IMR-90 (cell line): ENCODE data around the gene ANKRD13D. TPM values are rescaled to one million over a fixed set of nuclear protein-coding genes. Genes with fewer than 3 reads are reported as not detected.

ENCODE experiments used
- ATAC-seq: fragments of 200-7000 bp; cut with Tn5 transposase; 2 replicates; pipeline ENCODE4 v1.9.1; 2020; ENCODE audit warnings: low read depth, mild to moderate bottlenecking, moderate library complexity
- BruUV-seq: library from RNA; stranded (reverse); fragments of 400-500 nt; replicated peaks from 2 replicates; lab custom pipeline; 2021; lab: Mats Ljungman, UMichigan
- CTCF ChIA-PET: fragments of 300-600 bp; formaldehyde crosslinking; extraction: SDS; loops from one replicate; lab custom pipeline; 2021; ENCODE audit warnings: antibody characterized with exemption; lab: Yijun Ruan, JAX
- POLR2A ChIA-PET: fragments of 300-600 bp; sonication (Branson Sonifier 250); formaldehyde crosslinking; loops from one replicate; lab custom pipeline; 2022; ENCODE audit warnings: antibody characterized with exemption; ENCODE audit not compliant: unreplicated experiment; lab: Charles Lee
- DNase-seq: peaks from one replicate; pipeline ENCODE4 v3.0.0; 2013
- H2AFZ ChIP-seq: replicated peaks from 2 replicates; pipeline ENCODE3; 2013; ENCODE audit warnings: low read length, mild to moderate bottlenecking; ENCODE audit not compliant: poor library complexity
- H2AK5ac ChIP-seq: 2 replicates; pipeline ENCODE4 v1.6.1; 2013; ENCODE audit warnings: low read depth, low read length, inconsistent platforms
- H2AK9ac ChIP-seq: replicated peaks from 2 replicates; pipeline ENCODE3; 2013; ENCODE audit warnings: mild to moderate bottlenecking, low read depth, low read length, moderate library complexity; ENCODE audit not compliant: poor library complexity
- H2BK120ac ChIP-seq: 2 replicates; pipeline ENCODE4 v1.6.1; 2013; ENCODE audit warnings: low read depth, low read length, inconsistent platforms
- H2BK15ac ChIP-seq: 3 replicates; pipeline ENCODE4 v1.6.1; 2013; ENCODE audit warnings: low read depth, low read length, inconsistent platforms
- H2BK20ac ChIP-seq: 2 replicates; pipeline ENCODE4 v1.6.1; 2013; ENCODE audit warnings: low read depth, mild to moderate bottlenecking, inconsistent platforms, low read length, moderate library complexity
- H2BK5ac ChIP-seq: 2 replicates; pipeline ENCODE4 v1.6.1; 2013; ENCODE audit warnings: mild to moderate bottlenecking, low read depth, low read length, inconsistent platforms; ENCODE audit not compliant: poor library complexity, severe bottlenecking
- H3K14ac ChIP-seq: replicated peaks from 2 replicates; pipeline ENCODE4 v1.6.1; 2013; ENCODE audit warnings: low read depth, low read length, inconsistent platforms
- H3K18ac ChIP-seq: 2 replicates; pipeline ENCODE4 v1.6.1; 2013; ENCODE audit warnings: low read depth, low read length, control low read depth
- H3K23ac ChIP-seq: 2 replicates; pipeline ENCODE4 v1.6.1; 2013; ENCODE audit warnings: low read depth, low read length, inconsistent platforms
- H3K27ac ChIP-seq: 2 replicates; pipeline ENCODE4 v1.5.1; 2013; ENCODE audit warnings: mild to moderate bottlenecking, control low read depth, low read length; ENCODE audit not compliant: insufficient read depth
- H3K27me3 ChIP-seq: 2 replicates; pipeline ENCODE4 v1.6.1; 2013; ENCODE audit warnings: low read length; ENCODE audit not compliant: control insufficient read depth, insufficient read depth
- H3K36me3 ChIP-seq: 2 replicates; pipeline ENCODE4 v1.6.1; 2013; ENCODE audit warnings: low read length, mixed read lengths; ENCODE audit not compliant: control insufficient read depth, insufficient read depth
- H3K4ac ChIP-seq: 2 replicates; pipeline ENCODE4 v1.6.1; 2013; ENCODE audit warnings: low read depth, low read length, inconsistent platforms
- H3K4me1 ChIP-seq: 2 replicates; pipeline ENCODE4 v1.6.1; 2013; ENCODE audit warnings: low read length, mixed read lengths; ENCODE audit not compliant: control insufficient read depth, insufficient read depth
- H3K4me2 ChIP-seq: 2 replicates; pipeline ENCODE4 v1.6.1; 2013; ENCODE audit warnings: low read depth, mild to moderate bottlenecking, control low read depth, low read length, moderate library complexity
- H3K4me3 ChIP-seq: 2 replicates; pipeline ENCODE4 v1.5.1; 2013; ENCODE audit warnings: low read depth, mild to moderate bottlenecking, control low read depth, low read length, moderate library complexity; ENCODE audit not compliant: insufficient read depth
- H3K56ac ChIP-seq: 2 replicates; pipeline ENCODE4 v1.6.1; 2013; ENCODE audit warnings: low read length, inconsistent platforms; ENCODE audit not compliant: insufficient read depth; ENCODE audit errors: extremely low read depth
- H3K79me1 ChIP-seq, 2 experiments: 2 replicates each; pipeline ENCODE4 v1.6.1; 2013; ENCODE audit warnings: low read length in 2 of 2, inconsistent platforms in 1 of 2, low read depth in 1 of 2
- H3K9ac ChIP-seq: 2 replicates; pipeline ENCODE4 v1.6.1; 2013; ENCODE audit warnings: low read depth, low read length, control low read depth
- H3K9me1 ChIP-seq: 2 replicates; pipeline ENCODE4 v1.6.1; 2013; ENCODE audit warnings: low read length, inconsistent platforms; ENCODE audit not compliant: insufficient read depth
- H3K9me3 ChIP-seq: 2 replicates; pipeline ENCODE4 v1.6.1; 2013; ENCODE audit warnings: low read length; ENCODE audit not compliant: control insufficient read depth, insufficient read depth
- H4K20me1 ChIP-seq: 2 replicates; pipeline ENCODE4 v1.6.1; 2013; ENCODE audit warnings: low read length, inconsistent platforms; ENCODE audit not compliant: insufficient read depth
- H4K5ac ChIP-seq: 2 replicates; pipeline ENCODE4 v1.6.1; 2013; ENCODE audit warnings: mild to moderate bottlenecking, low read depth, low read length, control low read depth
- H4K8ac ChIP-seq, 2 experiments: 2 replicates each; pipeline ENCODE4 v1.6.1; 2013; ENCODE audit warnings: low read depth in 2 of 2, low read length in 2 of 2, control low read depth in 1 of 2, inconsistent platforms in 1 of 2
- H4K91ac ChIP-seq: 2 replicates; pipeline ENCODE4 v1.6.1; 2013; ENCODE audit warnings: low read depth, low read length, inconsistent platforms; ENCODE audit not compliant: insufficient read depth
- BHLHE40 ChIP-seq: fragments of 150-350 bp; IDR thresholded peaks from 2 replicates; pipeline ENCODE4 v1.6.1; 2016; ENCODE audit warnings: mild to moderate bottlenecking, low read depth, low read length
- CEBPB ChIP-seq: IDR thresholded peaks from 2 replicates; pipeline ENCODE4 v1.6.1; 2012; ENCODE audit warnings: low read depth, low read length, improper control_type of control experiment
- CTCF ChIP-seq: conservative IDR thresholded peaks from 2 replicates; pipeline ENCODE4 v1.5.1; 2012; ENCODE audit warnings: mild to moderate bottlenecking, low read depth, low read length, improper control_type of control experiment
- NFE2L2 ChIP-seq: fragments of 150-350 bp; IDR thresholded peaks from 2 replicates; pipeline ENCODE4 v1.6.1; 2016; ENCODE audit warnings: low read depth, mild to moderate bottlenecking, low read length
- POLR2A ChIP-seq: IDR thresholded peaks from 2 replicates; pipeline ENCODE4 v1.6.1; 2012; ENCODE audit warnings: mild to moderate bottlenecking, low read depth, low read length
- RAD21 ChIP-seq: IDR thresholded peaks from 2 replicates; pipeline ENCODE4 v1.6.1; 2012; ENCODE audit warnings: low read length, improper control_type of control experiment
- RFX5 ChIP-seq: IDR thresholded peaks from 2 replicates; pipeline ENCODE4 v1.8.0; 2012; ENCODE audit warnings: low read depth, mild to moderate bottlenecking, low read length, moderate library complexity
- SMC3 ChIP-seq: fragments of 150-350 bp; IDR thresholded peaks from 2 replicates; pipeline ENCODE4 v1.6.1; 2016; ENCODE audit warnings: low read depth, mild to moderate bottlenecking, antibody characterized with exemption, low read length, moderate library complexity
- WGBS, 2 experiments: methylation state at CpG; one replicate each; pipeline versions ENCODE4 v1.1.5 to v1.1.7; 2013; ENCODE audit warnings: missing lambda C conversion rate in 2 of 2; ENCODE audit not compliant: insufficient read length in 1 of 2; ENCODE audit errors: extremely low coverage in 2 of 2; 5-methylcytosine and 5-hydroxymethylcytosine counted together
- dilution Hi-C: fragments of 300-500 bp; cut with HindIII; formaldehyde crosslinking; loops from one replicate; pipeline ENCODE4 v1.14.3; 2018; ENCODE audit warnings: low sequenced_read_pairs; ENCODE audit not compliant: unreplicated experiment
- in situ Hi-C: fragments of 300-500 bp; cut with MboI; formaldehyde crosslinking; loops from 3 replicates; pipeline ENCODE4 v1.14.3; 2019; ENCODE audit warnings: low sequenced_read_pairs, inconsistent platforms, mixed read lengths
- intact Hi-C: fragments of 100-400 bp; cut with micrococcal nuclease; formaldehyde crosslinking; loops from 2 replicates; pipeline ENCODE4 v1.10.0; 2022
- polyA plus RNA-seq, 3 experiments: library from polyadenylated mRNA; depleted of rRNA; stranded (reverse); fragments of >200 nt; gene quantifications; 2 replicates each; pipeline ENCODE4 v1.2.3, GENCODE V29; 2012; ENCODE audit warnings: low replicate concordance in 1 of 3
- total RNA-seq: library from RNA; depleted of rRNA; stranded (reverse); fragments of >200 nt; gene quantifications from 2 replicates; pipeline ENCODE4 v1.2.3, GENCODE V29; 2012

ANKRD13D gene
- total and polyA plus RNA-seq, 2 of the 4 experiments (the other 2 are of a cell fraction): 7.3 to 38.4 TPM

DNA sequence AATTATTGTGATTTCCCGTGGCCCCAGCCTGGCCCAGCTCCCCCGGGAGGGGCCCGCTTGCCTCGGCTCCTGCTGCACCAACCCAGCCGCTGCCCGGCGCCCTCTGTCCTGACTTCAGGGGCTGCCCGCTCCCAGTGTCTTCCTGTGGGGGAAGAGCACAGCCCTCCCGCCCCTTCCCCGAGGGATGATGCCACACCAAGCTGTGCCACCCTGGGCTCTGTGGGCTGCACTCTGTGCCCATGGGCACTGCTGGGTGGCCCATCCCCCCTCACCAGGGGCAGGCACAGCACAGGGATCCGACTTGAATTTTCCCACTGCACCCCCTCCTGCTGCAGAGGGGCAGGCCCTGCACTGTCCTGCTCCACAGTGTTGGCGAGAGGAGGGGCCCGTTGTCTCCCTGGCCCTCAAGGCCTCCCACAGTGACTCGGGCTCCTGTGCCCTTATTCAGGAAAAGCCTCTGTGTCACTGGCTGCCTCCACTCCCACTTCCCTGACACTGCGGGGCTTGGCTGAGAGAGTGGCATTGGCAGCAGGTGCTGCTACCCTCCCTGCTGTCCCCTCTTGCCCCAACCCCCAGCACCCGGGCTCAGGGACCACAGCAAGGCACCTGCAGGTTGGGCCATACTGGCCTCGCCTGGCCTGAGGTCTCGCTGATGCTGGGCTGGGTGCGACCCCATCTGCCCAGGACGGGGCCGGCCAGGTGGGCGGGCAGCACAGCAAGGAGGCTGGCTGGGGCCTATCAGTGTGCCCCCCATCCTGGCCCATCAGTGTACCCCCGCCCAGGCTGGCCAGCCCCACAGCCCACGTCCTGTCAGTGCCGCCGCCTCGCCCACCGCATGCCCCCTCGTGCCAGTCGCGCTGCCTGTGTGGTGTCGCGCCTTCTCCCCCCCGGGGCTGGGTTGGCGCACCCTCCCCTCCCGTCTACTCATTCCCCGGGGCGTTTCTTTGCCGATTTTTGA lies 3.3 kb upstream of the ANKRD13D start (continued):
- no peak for TF ChIP-seq RAD21
- TF ChIP-seq CEBPB: no peak

DNA sequence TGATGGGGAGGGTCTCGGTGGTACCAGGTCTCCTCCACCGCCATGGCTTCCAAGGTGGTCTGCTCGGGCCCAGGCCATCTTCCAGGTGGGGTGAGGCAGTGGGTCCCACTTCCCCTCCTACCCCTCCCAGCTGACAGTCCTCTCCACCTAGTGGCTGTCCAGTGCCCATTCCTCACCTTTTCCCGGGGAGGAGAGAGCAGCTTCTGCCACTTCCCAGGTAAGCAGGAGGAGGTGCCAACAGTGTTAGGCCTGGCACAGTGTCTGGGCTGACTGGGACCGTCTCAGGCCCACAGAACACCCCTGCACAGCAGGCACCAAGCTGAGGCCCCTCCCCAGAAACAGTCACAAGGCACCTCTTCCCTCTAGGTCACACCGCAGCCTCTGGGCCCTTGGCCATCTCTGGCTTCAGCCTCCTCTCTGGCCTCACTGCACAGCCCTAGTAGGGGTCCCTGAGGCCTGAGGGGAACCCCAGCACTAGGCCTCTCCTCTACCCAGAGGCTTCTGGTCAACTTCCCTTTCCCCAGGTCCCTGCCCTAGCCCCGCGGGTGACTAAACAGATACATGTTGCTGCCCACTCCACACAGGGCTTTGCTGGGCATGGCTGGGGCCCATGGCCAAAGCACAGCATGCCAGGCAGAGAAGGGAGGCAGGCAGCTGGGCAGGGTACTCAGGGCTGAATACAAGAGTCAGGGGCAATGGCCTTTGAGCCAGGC lies 2.3 kb upstream of the ANKRD13D start:
- H4K91ac ChIP-seq: no peak overlapping the region
- TF ChIP-seq BHLHE40 (no peak), RFX5 (no peak), POLR2A (no peak), NFE2L2 (no peak), CTCF (no peak), SMC3 (no peak), RAD21 (no peak)
- no peak overlapping the region for H3K27ac ChIP-seq
- H3K9me3 ChIP-seq: no peaks in the 10 kb centered on the region
- H3K18ac ChIP-seq: no peak overlapping the region
- no peak overlapping the region for H2AFZ ChIP-seq
- WGBS, 2 experiments: 94% methylated on average over 3 of the region's 8 CpGs; no CpG with 5 or more reads in 1 of the 2 experiments
- H4K20me1 ChIP-seq: peaks cover 3% of the 10 kb centered on the region; the same call in 1 of the 2 replicates
- H2BK15ac ChIP-seq: no peak overlapping the region
- no peak overlapping the region for H2BK120ac ChIP-seq
- H3K9ac ChIP-seq: no peak overlapping the region
- DNase-seq (no peak), ATAC-seq (no peak)
- H3K4me3 ChIP-seq: no peak overlapping the region
- no peak overlapping the region for H3K56ac ChIP-seq
- H2AK5ac ChIP-seq: peak overlapping the region; percentile 99
- H3K23ac ChIP-seq: no peak overlapping the region
- H3K4ac ChIP-seq: no peak overlapping the region; the same call in 1 of the 2 replicates
- no peak overlapping the region for H3K14ac ChIP-seq
- H4K5ac ChIP-seq: no peak overlapping the region
- POLR2A ChIA-PET: no interaction called here
- intact Hi-C loops (no loop called here), in situ Hi-C loops (no loop called here), dilution Hi-C loops (no loop called here)
- peaks cover 10 to 43% of the 10 kb centered on the region in 2 experiments; a peak in 3 of 4 replicates for H3K79me1 ChIP-seq
- H3K27me3 ChIP-seq: no peaks in the 10 kb centered on the region
- no peak overlapping the region for H3K4me2 ChIP-seq
- peaks cover 57% of the 10 kb centered on the region for H3K36me3 ChIP-seq
- peak overlapping the region; percentile 76 for H2AK9ac ChIP-seq
- no peak overlapping the region for H2BK5ac ChIP-seq
- CTCF ChIA-PET: no interaction called here
- peaks cover 19% of the 10 kb centered on the region; the same call in 1 of the 2 replicates for H3K9me1 ChIP-seq
- H3K4me1 ChIP-seq: peaks cover 15% of the 10 kb centered on the region
- BruUV-seq: no TSS peak
- no peak overlapping the region for H2BK20ac ChIP-seq
- H4K8ac ChIP-seq: peak overlapping the region in 1 of 2 experiments; percentile 100; a peak in 1 of 4 replicates
